ENCODE data around the gene UVSSA.

- TF ChIP-seq CTCF (IDR thresholded peaks at IDR 0.05) (no peak), POLR2A (IDR thresholded peaks at IDR 0.05) (no peak), EP300 (IDR thresholded peaks at IDR 0.05) (no peak), POLR2AphosphoS5 (IDR thresholded peaks at IDR 0.05) (no peak)
Observed at GRCh38 chr4:1379801-1380331, 32.9 kb downstream of the UVSSA start.

Measured in sigmoid colon (tissue), 4 donors.